Neural progenitor cell (in vitro differentiated cells): ENCODE data around the gene KLHDC9. TPM values are rescaled to one million over a fixed set of nuclear protein-coding genes. Genes with fewer than 3 reads are reported as not detected.

Experiments
- DNase-seq: peaks from one replicate; pipeline ENCODE4 v3.0.0-alpha.2; 2016; ENCODE audit warnings: low spot score
- H2AFZ ChIP-seq: fragments of 200-600 bp; sonication (generic); replicated peaks from 2 replicates; pipeline ENCODE4 v1.6.1; 2016; ENCODE audit warnings: antibody characterized with exemption
- H3F3A ChIP-seq: fragments of 200-600 bp; sonication (generic); 2 replicates; pipeline ENCODE4 v1.6.1; 2016; ENCODE audit warnings: antibody characterized with exemption, low read depth
- H3K27ac ChIP-seq: fragments of 200-600 bp; sonication (generic); 2 replicates; pipeline ENCODE4 v1.5.1; 2016; ENCODE audit warnings: mild to moderate bottlenecking
- H3K27me3 ChIP-seq: fragments of 200-600 bp; sonication (generic); 2 replicates; pipeline ENCODE4 v1.6.1; 2016; ENCODE audit warnings: mild to moderate bottlenecking, moderate library complexity
- H3K36me3 ChIP-seq: fragments of 200-600 bp; sonication (generic); 2 replicates; pipeline ENCODE4 v1.5.1; 2016
- H3K4me1 ChIP-seq: fragments of 200-600 bp; sonication (generic); 2 replicates; pipeline ENCODE4 v1.6.1; 2016; ENCODE audit warnings: mixed run types
- H3K4me2 ChIP-seq: fragments of 200-600 bp; sonication (generic); 2 replicates; pipeline ENCODE4 v1.6.1; 2016
- H3K4me3 ChIP-seq: fragments of 200-600 bp; sonication (generic); 2 replicates; pipeline ENCODE4 v1.5.1; 2016
- H3K79me2 ChIP-seq: fragments of 200-600 bp; sonication (generic); 2 replicates; pipeline ENCODE4 v1.6.1; 2016; ENCODE audit warnings: low read depth
- H3K9ac ChIP-seq: fragments of 200-600 bp; sonication (generic); 2 replicates; pipeline ENCODE4 v1.6.1; 2016
- H3K9me3 ChIP-seq: fragments of 200-600 bp; sonication (generic); 2 replicates; pipeline ENCODE4 v1.5.1; 2016; ENCODE audit warnings: low read depth
- H4K20me1 ChIP-seq: fragments of 200-600 bp; sonication (generic); 2 replicates; pipeline ENCODE4 v1.6.1; 2016; ENCODE audit warnings: low read depth
- H3K27ac Mint-ChIP-seq: 3 replicates; pipeline ENCODE4 v1.8.0; 2021; ENCODE audit warnings: mixed read lengths
- H3K27me3 Mint-ChIP-seq: 2 replicates; pipeline ENCODE4 v1.8.0; 2022; ENCODE audit warnings: low read depth, mild to moderate bottlenecking, inconsistent platforms, moderate library complexity, mixed read lengths; ENCODE audit not compliant: insufficient read depth
- H3K36me3 Mint-ChIP-seq: 3 replicates; pipeline ENCODE4 v1.8.0; 2021; ENCODE audit warnings: mixed read lengths
- H3K4me1 Mint-ChIP-seq: 3 replicates; pipeline ENCODE4 v1.8.0; 2021; ENCODE audit warnings: mixed read lengths
- H3K4me3 Mint-ChIP-seq: 3 replicates; pipeline ENCODE4 v1.8.0; 2021; ENCODE audit warnings: mild to moderate bottlenecking, moderate library complexity, mixed read lengths
- H3K9me3 Mint-ChIP-seq: 3 replicates; pipeline ENCODE4 v1.8.0; 2020; ENCODE audit warnings: mixed read lengths
- EZH2 ChIP-seq: fragments of 200-600 bp; sonication (generic); IDR thresholded peaks from 2 replicates; pipeline ENCODE4 v1.6.1; 2017; ENCODE audit warnings: antibody characterized with exemption, mild to moderate bottlenecking, moderate library complexity
- EZH2phosphoT487 ChIP-seq: fragments of 200-600 bp; sonication (generic); IDR thresholded peaks from 2 replicates; pipeline ENCODE4 v1.6.1; 2017; ENCODE audit warnings: antibody characterized with exemption
- total RNA-seq: library from RNA; depleted of rRNA; stranded (reverse); fragments of >200 nt; gene quantifications from 2 replicates; pipeline ENCODE4 v1.2.3, GENCODE V29; 2015; ENCODE audit warnings: low replicate concordance
- TF ChIP-seq, protein P1 (sequence below): fragments of 200-600 bp; sonication (generic); IDR thresholded peaks from 2 replicates; pipeline ENCODE4 v1.5.1; 2017; ENCODE audit warnings: antibody characterized with exemption, mild to moderate bottlenecking

Gene KLHDC9
- total RNA-seq, 1 donor from 2014 or later = 12.6 TPM

DNA sequence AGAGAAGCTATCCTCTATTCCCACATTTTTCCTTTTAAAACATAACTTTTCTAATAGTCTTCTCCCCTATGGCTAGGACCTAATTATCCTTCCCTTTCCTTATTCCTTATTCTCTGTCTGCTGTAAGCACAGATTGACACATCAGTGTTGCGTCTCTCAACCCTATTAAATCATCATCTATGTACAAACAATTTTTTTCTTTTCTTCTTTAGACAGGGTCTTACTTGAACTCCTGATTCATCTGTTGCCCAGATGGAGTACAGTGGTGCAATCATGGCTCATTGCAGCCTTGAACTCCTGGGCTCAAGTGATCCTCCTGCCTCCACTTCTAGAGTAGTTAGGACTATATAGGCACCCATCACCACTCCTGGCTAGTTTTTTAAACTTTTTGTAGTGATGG lies 8.3 kb downstream of the KLHDC9 start:
- no peaks in the 10 kb centered on the region for H3F3A ChIP-seq
- H3K36me3 ChIP-seq = no peaks in the 10 kb centered on the region
- TF ChIP-seq EZH2 = no peak
- TF ChIP-seq EZH2phosphoT487 = no peak
- TF ChIP-seq, protein P1, sequence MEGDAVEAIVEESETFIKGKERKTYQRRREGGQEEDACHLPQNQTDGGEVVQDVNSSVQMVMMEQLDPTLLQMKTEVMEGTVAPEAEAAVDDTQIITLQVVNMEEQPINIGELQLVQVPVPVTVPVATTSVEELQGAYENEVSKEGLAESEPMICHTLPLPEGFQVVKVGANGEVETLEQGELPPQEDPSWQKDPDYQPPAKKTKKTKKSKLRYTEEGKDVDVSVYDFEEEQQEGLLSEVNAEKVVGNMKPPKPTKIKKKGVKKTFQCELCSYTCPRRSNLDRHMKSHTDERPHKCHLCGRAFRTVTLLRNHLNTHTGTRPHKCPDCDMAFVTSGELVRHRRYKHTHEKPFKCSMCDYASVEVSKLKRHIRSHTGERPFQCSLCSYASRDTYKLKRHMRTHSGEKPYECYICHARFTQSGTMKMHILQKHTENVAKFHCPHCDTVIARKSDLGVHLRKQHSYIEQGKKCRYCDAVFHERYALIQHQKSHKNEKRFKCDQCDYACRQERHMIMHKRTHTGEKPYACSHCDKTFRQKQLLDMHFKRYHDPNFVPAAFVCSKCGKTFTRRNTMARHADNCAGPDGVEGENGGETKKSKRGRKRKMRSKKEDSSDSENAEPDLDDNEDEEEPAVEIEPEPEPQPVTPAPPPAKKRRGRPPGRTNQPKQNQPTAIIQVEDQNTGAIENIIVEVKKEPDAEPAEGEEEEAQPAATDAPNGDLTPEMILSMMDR = no peak
- no peak overlapping the region for H3K4me3 ChIP-seq
- H2AFZ ChIP-seq = no peak overlapping the region
- no peak for DNase-seq
- Mint-ChIP-seq H3K36me3 (peaks cover 17% of the 10 kb centered on the region), H3K4me1 (no peaks in the 10 kb centered on the region), H3K27me3 (peaks cover 2% of the 10 kb centered on the region), H3K27ac (no peak overlapping the region), H3K9me3 (no peaks in the 10 kb centered on the region), H3K4me3 (no peak overlapping the region)
- peaks cover 69% of the 10 kb centered on the region for H3K79me2 ChIP-seq
- peaks cover 6% of the 10 kb centered on the region for H4K20me1 ChIP-seq
- H3K27me3 ChIP-seq = no peaks in the 10 kb centered on the region
- no peaks in the 10 kb centered on the region for H3K4me1 ChIP-seq
- H3K9me3 ChIP-seq = no peaks in the 10 kb centered on the region
- no peak overlapping the region for H3K9ac ChIP-seq
- H3K4me2 ChIP-seq = no peak overlapping the region
- no peak overlapping the region for H3K27ac ChIP-seq

DNA sequence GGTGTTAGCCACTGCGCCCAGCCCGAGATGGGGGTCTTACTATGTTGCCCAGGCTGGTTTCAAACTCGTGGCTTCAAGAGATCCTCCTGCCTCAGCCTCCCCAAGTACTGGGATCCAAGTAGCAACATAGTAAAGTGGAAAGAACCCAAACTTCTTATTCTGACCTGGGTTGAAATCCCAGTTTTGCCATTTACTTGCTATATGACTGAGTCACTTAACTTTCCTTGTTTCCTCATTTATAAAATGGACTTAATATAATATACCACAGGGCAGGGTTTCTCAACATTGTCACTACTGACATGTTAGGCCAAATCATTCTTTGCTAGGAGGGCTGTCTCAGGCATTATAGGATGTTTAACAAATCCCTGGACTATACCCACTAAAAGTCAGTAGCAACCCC lies 13.0 kb downstream of the KLHDC9 start:
- no peaks in the 10 kb centered on the region for H3K36me3 ChIP-seq
- H4K20me1 ChIP-seq = peaks cover 28% of the 10 kb centered on the region
- DNase-seq = no peak
- H3K4me3 ChIP-seq = no peak overlapping the region
- H2AFZ ChIP-seq = no peak overlapping the region
- no peaks in the 10 kb centered on the region for H3K9me3 ChIP-seq
- H3K27ac Mint-ChIP-seq = no peak overlapping the region
- H3K4me1 Mint-ChIP-seq = no peaks in the 10 kb centered on the region
- H3K4me2 ChIP-seq = no peak overlapping the region
- peaks cover 4% of the 10 kb centered on the region for H3K36me3 Mint-ChIP-seq
- H3K9me3 Mint-ChIP-seq = no peaks in the 10 kb centered on the region
- H3K9ac ChIP-seq = no peak overlapping the region
- peaks cover 4% of the 10 kb centered on the region for H3K27me3 Mint-ChIP-seq
- no peaks in the 10 kb centered on the region for H3K4me1 ChIP-seq
- H3K4me3 Mint-ChIP-seq = no peak overlapping the region
- H3K27me3 ChIP-seq = no peaks in the 10 kb centered on the region
- H3K79me2 ChIP-seq = peaks cover 90% of the 10 kb centered on the region
- TF ChIP-seq EZH2phosphoT487 (no peak), EZH2 (no peak)
- TF ChIP-seq, protein P1 = no peak
- H3K27ac ChIP-seq = no peak overlapping the region
- no peaks in the 10 kb centered on the region for H3F3A ChIP-seq

DNA sequence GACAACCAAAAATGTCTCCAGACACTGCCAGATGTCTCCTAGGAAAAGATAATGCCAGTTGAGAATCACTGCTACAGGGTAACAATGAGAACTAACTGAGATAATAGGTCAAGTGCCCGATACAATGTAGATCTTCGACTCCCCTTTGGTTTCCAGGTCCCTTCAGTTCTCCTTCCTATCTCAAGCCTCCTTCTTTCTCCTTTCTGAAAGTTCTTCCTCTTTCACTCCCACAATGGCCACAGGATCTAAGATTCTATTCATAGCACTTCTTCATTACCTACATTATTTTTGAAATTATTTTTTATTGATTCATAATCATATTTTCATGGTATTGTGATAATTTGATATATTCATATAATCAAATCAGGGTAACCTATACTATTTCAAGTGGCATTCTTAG lies 13.4 kb downstream of the KLHDC9 start:
- Mint-ChIP-seq H3K9me3 (no peaks in the 10 kb centered on the region), H3K4me1 (peaks cover 3% of the 10 kb centered on the region), H3K36me3 (peaks cover 6% of the 10 kb centered on the region), H3K27me3 (peaks cover 4% of the 10 kb centered on the region), H3K4me3 (no peak overlapping the region), H3K27ac (no peak overlapping the region)
- Histone ChIP-seq H2AFZ (no peak overlapping the region), H3K79me2 (peaks cover 90% of the 10 kb centered on the region), H3K27ac (no peak overlapping the region), H3K4me2 (no peak overlapping the region), H3F3A (no peaks in the 10 kb centered on the region), H3K9me3 (no peaks in the 10 kb centered on the region), H3K27me3 (no peaks in the 10 kb centered on the region), H3K9ac (no peak overlapping the region), H3K4me3 (no peak overlapping the region), H3K4me1 (no peaks in the 10 kb centered on the region), H4K20me1 (peaks cover 28% of the 10 kb centered on the region), H3K36me3 (no peaks in the 10 kb centered on the region)
- DNase-seq = no peak
- TF ChIP-seq EZH2phosphoT487 = no peak
- TF ChIP-seq, protein P1 = no peak
- TF ChIP-seq EZH2 = no peak
